ENCODE results near the gene COL4A6. TPM values are rescaled to one million over a fixed set of nuclear protein-coding genes. Genes with fewer than 3 reads are reported as not detected.

The COL4A6 gene
- total and polyA plus RNA-seq, 2 experiments from 2014 or later = 40.1 to 95.2 TPM

DNA sequence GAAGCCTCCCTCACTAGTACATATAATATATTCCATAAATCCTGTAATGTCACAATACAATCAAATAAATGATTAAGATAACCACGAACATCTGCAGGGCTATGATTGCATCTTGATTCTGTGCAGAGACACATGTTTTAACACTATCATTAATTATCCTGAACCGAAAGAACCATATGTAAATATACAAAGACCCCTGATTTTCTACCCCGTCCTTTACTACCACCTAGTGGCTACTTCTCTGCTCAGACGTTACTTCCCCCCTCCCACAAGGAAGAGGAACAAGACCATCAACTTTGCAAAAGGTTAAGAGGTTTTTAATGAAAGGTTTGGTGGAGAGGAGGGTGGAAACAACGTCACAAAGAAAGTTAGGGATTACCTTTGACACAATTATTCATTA lies 134.0 kb downstream of the COL4A6 start:
- Histone ChIP-seq H3K27me3 (no peaks in the 10 kb centered on the region), H3K9me3 (ENCODE audit: low read depth) (no peaks in the 10 kb centered on the region), H3K4me3 (no peak overlapping the region), H3K36me3 (no peaks in the 10 kb centered on the region), H3K27ac (no peak overlapping the region), H3K4me1 (ENCODE audit: low read depth) (peaks cover 61% of the 10 kb centered on the region)
- DNase-seq (ENCODE audit: low read depth in 1 of 2, low spot score in 1 of 2) = peak; percentile 36 to 52
- TF ChIP-seq, protein P1, sequence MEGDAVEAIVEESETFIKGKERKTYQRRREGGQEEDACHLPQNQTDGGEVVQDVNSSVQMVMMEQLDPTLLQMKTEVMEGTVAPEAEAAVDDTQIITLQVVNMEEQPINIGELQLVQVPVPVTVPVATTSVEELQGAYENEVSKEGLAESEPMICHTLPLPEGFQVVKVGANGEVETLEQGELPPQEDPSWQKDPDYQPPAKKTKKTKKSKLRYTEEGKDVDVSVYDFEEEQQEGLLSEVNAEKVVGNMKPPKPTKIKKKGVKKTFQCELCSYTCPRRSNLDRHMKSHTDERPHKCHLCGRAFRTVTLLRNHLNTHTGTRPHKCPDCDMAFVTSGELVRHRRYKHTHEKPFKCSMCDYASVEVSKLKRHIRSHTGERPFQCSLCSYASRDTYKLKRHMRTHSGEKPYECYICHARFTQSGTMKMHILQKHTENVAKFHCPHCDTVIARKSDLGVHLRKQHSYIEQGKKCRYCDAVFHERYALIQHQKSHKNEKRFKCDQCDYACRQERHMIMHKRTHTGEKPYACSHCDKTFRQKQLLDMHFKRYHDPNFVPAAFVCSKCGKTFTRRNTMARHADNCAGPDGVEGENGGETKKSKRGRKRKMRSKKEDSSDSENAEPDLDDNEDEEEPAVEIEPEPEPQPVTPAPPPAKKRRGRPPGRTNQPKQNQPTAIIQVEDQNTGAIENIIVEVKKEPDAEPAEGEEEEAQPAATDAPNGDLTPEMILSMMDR (IDR thresholded peaks at IDR 0.05; ENCODE audit: low read depth, low read length) = peak; percentile 53

DNA sequence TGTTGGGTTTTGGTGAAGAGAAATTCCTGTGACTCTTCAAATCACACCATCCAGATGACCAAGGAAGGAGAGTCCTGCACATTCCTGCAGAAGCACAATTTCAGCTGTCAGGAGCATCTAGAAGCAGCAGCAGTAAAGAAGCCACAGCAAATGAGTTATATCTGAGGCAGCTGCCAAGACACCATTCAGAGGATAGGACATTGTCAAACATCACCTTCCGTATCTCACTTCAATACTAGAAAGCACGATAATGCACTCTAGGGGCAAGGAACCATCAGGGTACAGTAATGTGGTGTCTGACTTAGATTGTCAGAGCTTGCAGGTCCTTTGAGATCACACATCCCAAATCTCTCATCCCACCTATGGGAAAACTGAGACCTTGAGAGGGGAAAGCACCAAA lies 134.5 kb downstream of the COL4A6 start:
- DNase-seq (ENCODE audit: low read depth in 1 of 2, low spot score in 1 of 2) = no peak
- no peak overlapping the region for H3K27ac ChIP-seq
- no peaks in the 10 kb centered on the region for H3K27me3 ChIP-seq
- no peak overlapping the region for H3K4me3 ChIP-seq
- H3K9me3 ChIP-seq (ENCODE audit: low read depth) = no peaks in the 10 kb centered on the region
- peaks cover 61% of the 10 kb centered on the region for H3K4me1 ChIP-seq (ENCODE audit: low read depth)
- TF ChIP-seq, protein P1 (IDR thresholded peaks at IDR 0.05; ENCODE audit: low read depth, low read length) = no peak
- H3K36me3 ChIP-seq = no peaks in the 10 kb centered on the region

DNA sequence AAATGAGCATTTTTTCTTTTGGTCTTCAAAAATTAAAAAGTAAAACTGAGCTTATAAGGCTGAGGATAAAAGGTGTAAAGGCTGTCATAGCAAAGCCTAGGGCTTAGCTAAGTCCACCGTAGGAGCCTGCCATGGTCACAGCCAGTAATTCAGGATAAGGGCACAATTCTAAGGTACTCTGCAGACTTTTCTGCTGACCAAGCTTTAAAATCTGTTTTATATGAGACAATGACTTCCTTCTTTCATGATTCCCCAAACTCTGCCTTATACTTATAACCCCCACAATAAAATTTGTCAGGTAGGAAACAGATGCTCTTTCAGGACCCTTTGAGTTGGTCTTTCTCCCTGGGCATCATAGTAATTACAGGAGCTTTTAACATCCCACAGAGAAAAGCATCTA lies 138.5 kb downstream of the COL4A6 start:
- no peak overlapping the region for H3K4me3 ChIP-seq
- no peaks in the 10 kb centered on the region for H3K9me3 ChIP-seq (ENCODE audit: low read depth)
- DNase-seq (ENCODE audit: low read depth in 1 of 2, low spot score in 1 of 2) = no peak
- no peaks in the 10 kb centered on the region for H3K27me3 ChIP-seq
- TF ChIP-seq, protein P1 (IDR thresholded peaks at IDR 0.05; ENCODE audit: low read depth, low read length) = no peak
- H3K27ac ChIP-seq = peak overlapping the region; percentile 64
- H3K4me1 ChIP-seq (ENCODE audit: low read depth) = peaks cover 47% of the 10 kb centered on the region
- no peaks in the 10 kb centered on the region for H3K36me3 ChIP-seq

DNA sequence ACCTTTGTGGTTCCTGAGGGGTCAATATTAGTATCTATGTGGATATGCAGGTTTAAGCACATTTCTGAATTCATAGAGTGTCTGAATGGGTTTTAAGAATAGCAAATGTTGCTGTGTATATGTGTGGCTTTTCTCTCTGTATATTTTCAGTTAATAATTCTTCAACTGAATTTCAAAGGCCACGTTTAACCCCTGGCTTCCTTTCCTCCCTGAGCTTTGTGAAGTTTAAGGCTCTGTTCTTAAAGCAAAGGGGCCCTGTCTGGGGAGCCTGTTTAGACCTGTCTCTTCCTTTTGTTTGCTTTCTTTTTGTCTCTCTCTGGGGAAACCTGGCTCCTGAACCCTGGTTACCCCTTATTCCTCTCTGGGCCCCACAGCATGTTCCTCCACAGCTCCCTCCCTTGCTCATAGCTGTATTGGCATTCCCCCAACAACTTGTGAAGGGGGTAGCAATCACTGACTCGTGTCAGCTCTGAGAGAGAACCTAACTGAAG lies 139.1 kb downstream of the COL4A6 start:
- Histone ChIP-seq H3K4me1 (ENCODE audit: low read depth) (peaks cover 47% of the 10 kb centered on the region), H3K4me3 (no peak overlapping the region), H3K9me3 (ENCODE audit: low read depth) (no peaks in the 10 kb centered on the region), H3K27ac (peak overlapping the region; percentile 64), H3K27me3 (no peaks in the 10 kb centered on the region), H3K36me3 (no peaks in the 10 kb centered on the region)
- DNase-seq (ENCODE audit: low read depth in 1 of 2, low spot score in 1 of 2) = peak; percentile 51 to 56
- TF ChIP-seq, protein P1 (IDR thresholded peaks at IDR 0.05; ENCODE audit: low read depth, low read length) = no peak

DNA sequence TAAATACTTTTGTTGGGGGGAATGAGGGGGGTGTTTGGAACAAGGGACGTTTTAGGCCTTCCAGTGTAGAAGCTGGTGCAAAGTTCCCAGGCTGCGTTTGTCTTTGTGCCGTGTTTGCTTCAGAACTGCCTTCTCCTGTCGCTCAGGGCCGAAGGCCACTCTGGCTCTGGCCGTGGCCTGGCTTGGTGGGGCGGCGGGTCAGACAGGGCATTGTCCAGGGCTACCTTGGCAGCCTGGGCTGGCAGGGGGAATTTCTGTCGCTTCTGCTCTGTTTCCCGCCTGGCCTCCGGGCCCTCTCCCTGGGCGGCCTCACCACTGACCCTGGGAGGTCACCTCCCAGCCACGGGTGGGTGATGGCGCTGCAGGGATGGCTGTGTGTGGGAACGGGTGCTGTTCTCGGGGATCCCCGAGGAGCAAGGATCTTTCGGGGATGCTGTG lies 140.0 kb downstream of the COL4A6 start:
- Histone ChIP-seq H3K27me3 (no peaks in the 10 kb centered on the region), H3K27ac (no peak overlapping the region), H3K4me1 (ENCODE audit: low read depth) (peaks cover 39% of the 10 kb centered on the region), H3K36me3 (no peaks in the 10 kb centered on the region), H3K9me3 (ENCODE audit: low read depth) (no peaks in the 10 kb centered on the region), H3K4me3 (no peak overlapping the region)
- TF ChIP-seq, protein P1 (IDR thresholded peaks at IDR 0.05; ENCODE audit: low read depth, low read length) = no peak
- no peak for DNase-seq (ENCODE audit: low read depth in 1 of 2, low spot score in 1 of 2)
